ENCODE results near the gene GPRIN3.
"Not testable (repeated sequence)": the region's sequence is repeated elsewhere in the genome, so short reads cannot be mapped to it uniquely, and the experiment has no call there.

Gene GPRIN3

DNA sequence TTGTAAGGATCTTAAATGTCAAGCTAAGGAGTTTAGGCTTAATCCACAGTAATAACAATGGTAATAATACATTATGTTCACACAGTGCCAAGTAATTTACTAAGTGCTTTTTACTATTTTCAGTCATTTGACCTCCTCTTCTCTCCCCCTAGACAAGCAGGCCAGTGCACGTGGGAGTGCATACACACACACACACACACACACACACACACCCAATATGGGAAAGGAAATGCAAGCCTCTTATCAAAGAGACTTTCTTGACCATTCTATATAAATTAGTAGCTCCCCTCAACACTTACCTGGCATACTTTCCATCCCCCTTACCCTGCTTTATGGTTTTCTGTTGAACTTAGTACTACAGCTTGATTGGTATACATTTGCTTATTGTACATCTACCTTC is 3.8 kb upstream of the GPRIN3 start:
- no peak for DNase-seq

DNA sequence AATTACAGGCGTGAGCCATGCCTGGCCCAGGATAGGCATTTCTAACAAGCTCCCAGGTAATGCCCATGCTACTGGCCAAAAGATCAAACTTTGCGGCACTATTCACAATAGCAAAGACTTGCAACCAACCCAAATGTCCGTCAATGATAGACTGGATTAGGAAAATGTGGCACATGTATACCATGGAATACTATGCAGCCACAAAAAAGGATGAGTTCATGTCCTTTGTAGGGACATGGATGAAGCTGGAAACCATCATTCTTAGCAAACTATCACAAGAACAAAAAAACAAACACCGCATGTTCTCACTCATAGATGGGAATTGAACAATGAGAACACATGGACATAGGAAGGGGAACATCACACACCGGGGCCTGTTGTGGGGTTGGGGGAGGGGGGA is 1.6 kb upstream of the GPRIN3 start:
- DNase-seq: not testable (repeated sequence)

DNA sequence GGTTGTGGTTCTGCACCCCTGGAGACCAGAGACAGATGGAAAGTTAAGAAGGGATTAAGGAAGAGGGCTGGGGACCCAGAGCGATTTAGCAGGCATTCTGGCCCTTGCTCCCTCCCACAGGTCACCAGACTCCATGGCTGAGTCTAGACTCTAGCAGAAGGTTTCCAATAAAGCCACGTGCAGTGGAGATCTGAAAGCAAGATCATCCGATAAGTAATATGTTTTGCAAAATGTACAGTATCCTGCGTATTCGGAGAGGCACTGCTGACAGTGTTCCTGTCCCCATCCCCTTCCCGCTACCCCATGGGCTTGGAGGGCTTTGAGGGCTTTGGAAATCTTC is 531 bp upstream of the GPRIN3 start:
- no peak for DNase-seq

DNA sequence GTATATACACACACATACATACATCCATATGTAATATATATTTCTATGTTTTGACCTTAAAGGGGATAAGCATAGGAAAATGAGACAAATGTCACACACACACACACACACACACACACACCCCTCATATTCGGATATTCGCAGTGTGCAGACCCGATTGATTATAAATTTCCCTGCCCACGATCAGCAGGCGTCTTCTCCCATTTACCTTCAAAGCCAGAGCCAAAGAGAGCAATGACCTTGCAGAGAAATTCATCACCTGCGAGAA is 488 bp downstream of the GPRIN3 start:
- DNase-seq: no peak

DNA sequence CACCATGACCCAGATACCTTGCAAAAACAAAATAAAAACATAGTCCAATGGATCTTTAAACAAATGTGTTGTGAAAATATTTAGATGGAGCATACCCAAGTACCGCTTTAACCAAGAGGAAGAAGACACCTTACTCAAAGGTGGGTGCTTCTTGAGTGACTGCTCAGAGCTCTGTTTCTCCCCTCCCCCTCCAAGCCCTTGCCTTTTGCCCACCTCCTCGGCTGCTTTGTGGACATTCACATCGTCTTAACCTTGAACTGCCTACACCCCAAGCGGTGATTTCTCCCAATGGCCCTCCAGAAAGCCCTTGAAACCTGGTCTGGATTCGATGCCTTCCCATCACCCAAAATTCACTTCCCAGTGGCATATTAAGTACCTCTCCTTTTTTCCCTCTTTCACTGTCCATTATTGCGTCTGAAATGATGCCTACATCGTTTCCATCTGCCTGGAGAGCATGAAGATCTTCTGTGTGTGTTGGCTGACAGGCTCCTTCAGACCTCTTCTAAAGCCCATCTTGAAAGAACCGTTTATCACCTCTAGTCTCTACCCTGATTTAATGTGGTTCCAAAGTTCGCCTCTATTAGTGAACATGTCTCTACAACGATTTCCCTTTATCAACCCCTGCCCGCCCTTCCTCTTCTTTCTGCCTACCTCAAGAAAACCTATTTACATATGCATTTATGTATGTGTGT is 968 bp downstream of the GPRIN3 start:
- DNase-seq: no peak

DNA sequence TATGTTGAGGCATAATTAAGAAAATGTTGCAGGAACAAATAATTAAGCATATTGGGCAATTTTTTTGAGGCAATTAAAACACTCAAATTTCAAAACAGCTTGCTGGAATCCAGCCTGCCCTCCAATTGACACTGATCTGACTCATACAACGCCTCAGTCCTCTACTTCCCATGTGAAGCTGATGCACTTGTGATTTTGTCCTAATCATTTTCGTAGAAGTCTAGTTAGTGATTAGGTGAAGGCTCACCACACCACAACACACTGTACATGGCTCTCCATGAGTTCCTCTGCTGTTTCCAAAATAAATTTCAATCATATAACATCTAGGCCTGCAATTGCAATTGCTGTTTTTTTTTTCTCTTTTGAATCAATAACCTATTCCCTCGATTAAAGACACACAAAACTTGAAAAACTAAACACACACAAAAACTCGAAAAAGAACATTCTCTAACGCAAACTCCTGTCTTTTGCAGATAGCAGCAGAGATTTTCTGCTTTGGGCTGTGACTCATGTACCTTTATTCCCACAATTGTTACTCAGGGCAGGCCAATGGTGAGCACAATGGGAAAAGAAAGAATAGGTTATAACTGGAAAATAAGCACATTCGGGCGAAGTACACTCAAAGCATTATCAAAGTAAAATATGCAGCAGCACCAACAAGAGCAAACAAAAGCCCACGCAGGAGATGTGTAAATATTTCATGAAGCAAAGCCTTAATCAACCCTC is 1.7 kb downstream of the GPRIN3 start:
- no peak for DNase-seq

DNA sequence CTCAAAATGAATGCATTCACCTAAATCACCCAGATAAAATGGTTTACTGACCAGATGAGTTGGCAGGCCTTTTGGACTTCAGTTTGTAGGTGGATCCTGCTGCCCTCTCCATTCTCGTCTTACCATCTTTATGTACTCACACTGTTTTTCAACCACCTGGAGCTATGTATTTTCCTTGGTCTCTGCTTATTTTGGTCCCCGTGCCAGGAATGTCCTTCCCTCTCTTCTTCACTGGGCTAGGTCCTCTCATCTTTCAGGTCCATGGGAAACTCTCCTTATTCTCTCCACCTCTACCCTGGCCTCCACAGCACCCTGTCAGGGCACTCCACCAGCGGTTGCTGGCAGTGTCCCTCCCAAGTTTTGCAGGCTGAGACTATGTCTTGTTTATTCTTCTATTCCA is 2.6 kb downstream of the GPRIN3 start:
- DNase-seq: no peak

DNA sequence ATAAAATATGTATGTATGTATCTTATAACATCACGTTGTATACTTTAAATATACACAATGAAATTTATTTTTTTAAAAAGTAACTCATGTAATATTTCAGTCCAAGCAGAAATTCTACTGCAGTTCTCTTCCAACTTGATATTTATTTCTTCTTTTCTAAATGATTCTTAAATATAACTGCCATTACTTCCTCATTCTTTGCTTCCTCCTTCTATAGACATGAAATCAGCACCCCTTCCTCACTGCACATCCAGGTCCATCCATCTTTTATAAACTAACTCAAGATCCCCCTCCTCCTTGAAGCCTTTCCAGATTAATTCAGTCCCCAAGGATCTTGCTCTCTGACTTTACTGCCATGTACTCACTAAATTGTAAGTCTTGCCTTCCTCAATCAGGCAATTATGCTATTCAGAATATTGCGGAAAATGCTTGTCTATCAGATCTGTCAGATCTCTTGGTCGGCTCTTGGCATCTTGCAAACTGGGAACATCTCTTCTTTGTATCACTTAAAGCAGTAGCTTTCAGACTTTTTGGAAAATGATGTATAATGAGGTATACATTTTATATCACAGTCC is 3.7 kb downstream of the GPRIN3 start:
- DNase-seq: no peak

DNA sequence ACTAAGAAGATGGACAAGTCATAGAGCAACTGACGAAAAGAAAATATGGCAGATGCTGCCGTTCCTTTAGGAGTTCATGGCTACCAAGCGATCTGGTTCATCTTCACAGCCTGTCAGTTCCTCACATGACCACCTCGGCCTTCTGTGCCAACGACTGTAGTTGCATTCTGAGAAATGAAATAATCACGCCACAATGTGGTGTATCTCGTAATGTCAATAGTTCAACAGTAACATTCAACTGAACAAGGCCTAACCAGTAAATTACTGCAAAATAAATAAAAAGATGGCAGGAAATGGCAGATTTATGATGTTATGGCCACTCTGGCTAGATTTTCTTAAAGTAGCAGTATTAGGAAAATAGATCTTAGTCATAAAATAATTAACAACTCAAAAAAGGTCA is 4.4 kb downstream of the GPRIN3 start:
- DNase-seq: no peak

DNA sequence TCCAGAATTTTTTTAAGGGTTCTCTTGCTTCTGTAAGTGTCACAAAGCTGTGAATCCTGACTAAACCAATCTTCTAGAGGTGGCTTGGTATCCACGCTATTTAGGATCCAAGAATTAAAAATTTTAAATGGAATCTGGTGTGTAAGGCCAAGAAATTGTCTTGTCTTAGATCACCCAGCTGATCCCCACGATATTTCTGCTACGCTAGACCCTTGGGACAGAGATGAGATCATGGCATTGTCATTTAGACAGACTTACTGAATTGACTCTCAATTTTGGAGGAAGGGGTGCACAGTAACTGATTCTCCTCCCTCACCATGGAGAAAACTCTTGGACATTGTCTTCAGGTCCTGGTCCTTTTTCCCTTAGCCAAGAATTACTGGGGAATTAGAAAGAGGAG is 5.7 kb downstream of the GPRIN3 start:
- DNase-seq: no peak

DNA sequence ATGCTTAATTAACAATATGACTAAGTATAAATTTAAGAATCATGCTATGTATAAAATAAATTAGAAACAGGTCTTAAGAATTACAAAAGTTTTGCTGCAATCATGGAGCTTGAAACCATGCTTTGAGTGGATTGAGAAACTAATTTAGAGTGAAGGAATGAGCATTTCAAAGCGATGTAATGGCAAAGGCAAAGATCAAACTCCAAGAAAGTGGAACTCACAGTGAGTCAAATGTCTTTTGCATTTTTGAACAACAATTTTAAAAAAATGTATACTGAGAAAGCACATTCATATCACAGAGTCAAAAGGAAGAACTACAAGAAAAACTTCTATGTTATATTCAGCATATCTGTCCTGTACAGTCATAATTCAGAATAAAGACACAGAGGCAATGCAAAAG is 6.6 kb downstream of the GPRIN3 start:
- no peak for DNase-seq

DNA sequence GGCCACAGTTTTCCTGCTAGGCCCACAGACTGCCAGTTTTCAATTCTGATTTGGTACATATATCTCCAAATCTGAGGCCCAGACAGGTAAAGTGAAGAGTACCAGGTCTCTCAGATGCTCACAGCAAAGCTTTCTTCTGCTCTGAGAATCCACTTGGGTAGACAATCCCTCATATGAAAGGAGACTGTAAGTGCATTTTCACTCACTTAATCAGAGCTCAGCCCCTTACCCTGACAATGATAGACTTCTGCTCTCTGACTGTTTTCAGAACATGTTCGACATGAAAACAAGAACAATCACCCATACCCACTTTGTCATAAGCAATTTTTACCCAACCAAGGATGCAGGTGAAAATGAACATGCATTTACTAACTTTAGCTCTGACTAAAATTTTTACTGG is 7.1 kb downstream of the GPRIN3 start:
- DNase-seq: no peak

DNA sequence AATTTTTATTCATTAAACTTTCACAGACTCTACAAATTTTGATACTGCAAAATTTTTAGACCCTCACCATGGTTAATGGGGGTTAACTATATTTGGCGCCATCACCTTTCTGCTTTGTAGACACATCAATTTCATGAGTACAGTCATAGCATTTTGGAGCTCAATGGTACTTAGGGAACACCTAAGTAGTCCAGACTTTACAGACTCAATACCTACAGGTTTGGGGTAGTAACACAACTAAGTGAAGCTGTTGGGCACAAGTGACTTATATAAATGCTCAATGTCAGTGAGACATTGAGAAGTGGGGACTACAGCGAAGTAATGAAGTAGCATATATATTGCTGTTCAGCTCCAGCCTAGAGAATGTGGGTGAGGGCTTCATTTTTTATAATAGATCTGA is 7.5 kb downstream of the GPRIN3 start:
- no peak for DNase-seq

DNA sequence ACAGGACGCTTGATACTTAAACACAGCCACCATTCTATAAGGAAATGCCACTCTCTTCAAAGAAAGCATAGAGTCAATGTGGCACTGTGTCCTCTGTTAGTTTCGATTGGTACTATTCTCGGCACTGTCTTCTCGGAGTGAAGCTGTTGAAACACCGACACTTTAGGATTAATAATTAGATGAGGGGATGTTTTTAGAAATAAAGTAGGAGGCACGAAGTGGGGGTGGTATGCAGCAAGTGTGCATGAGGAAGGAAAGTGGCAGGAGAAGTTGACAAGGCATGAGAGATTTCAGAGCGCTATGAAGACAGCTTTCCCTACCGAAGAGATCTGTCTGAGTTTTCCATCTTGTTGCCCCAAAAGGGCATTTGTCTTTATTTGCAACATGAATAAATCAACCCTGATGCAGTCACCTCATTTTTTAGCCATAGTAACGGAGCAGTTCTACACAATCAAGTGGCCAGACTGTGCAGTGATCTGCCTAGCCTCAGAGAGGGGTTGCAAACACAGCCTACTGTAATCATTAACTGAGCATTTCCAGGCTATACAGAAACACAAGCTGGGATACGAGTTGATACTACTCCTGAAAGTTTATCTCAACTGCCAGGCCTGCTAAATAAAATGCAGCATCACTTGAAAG is 8.3 kb downstream of the GPRIN3 start:
- DNase-seq: no peak

DNA sequence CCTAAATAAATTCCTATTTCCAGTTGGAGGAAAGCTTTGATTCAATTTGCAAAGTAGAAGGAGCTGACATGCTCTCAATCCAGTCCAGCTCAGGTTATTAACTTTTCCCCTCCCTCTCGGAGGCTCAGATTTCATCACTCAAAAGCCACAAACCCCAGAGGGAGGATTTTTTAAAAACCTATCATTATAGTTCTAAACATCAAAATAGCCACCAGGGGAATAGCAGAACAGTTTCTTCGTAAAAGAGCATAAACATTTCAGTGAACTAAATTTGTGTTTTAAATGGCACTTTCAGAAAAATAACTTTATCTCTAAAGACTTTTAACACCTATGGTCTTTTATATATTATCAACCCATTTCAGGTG is 8.8 kb downstream of the GPRIN3 start:
- DNase-seq: peak; percentile 52

DNA sequence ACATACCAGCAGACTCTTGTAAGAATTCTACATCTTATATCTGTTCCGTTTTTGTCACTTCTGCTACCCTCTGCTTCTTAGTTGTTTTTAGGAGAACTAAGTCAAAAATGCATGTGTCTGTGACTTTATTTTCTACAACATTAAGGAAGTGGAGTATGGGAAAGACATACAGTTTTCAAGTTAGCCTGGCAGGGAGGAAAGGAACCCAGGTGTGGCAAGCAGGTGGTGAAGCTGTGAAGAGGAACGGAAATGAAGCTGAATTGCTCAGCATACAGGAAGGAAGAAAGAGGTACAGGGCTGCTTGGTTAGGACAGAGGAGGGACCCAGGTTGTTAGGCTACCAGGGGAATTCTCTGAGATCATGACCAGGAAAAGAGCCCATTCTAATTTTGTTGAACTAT is 9.4 kb downstream of the GPRIN3 start:
- DNase-seq: no peak

DNA sequence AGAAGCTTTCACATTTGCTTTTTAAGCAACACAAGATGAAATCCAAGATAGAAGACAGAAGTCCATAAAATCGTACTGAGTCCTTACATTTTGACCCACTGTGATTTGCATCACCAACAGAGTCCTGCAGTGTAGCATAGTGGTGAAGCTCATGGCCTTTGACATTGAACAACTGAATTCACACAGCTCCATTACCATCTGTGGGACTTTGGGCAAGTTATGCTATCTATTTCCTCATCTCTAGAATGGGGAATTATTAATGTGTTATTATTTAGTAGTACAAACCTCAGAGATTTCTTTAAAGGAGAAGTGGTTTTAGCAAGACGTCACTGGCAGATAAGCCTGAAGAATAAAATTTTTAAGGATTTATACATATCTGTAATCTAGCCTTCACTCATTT is 10.7 kb downstream of the GPRIN3 start:
- DNase-seq: no peak

DNA sequence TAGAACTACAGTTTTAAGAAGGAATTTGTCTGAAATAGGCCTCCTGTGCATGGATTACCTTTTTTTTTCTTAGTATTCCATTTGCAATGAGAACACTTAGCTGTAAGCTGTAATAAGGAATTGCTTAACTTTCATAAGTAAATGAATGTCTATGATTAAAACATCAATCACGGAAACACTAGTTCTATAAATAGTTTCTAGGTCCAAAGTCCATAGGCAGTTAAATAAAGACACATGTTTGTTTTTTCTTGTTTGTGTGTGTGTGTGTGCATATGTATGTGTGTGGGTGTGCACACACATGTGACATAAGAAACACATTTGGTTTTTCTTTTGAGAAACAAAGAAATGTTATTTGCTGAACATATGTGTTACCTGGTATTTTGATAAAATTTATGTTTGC is 11.2 kb downstream of the GPRIN3 start:
- no peak for DNase-seq

DNA sequence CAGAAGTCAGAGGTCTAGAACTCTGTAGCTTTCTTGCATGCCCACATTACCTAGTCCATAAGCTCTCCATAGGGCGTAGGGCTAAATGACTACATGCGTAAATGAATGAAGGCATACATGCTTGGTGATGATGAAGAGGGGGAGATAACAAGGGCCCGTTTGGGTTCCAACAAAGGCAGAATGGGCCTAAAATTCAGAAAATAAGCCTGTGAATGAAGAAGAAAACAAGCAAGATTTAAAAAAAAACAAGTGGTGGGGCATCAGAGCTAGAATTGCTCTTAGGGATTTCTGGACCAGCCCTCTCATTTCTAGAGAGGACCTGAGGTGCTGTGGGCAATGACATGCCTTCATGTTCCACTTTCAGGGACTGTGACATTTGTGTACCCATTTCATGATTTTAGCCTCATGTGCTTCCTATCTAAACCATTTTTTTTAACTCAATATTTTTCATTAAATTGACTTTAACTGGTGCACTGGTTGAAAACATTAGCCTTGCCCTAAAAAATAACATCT is 12.1 kb downstream of the GPRIN3 start:
- no peak for DNase-seq

DNA sequence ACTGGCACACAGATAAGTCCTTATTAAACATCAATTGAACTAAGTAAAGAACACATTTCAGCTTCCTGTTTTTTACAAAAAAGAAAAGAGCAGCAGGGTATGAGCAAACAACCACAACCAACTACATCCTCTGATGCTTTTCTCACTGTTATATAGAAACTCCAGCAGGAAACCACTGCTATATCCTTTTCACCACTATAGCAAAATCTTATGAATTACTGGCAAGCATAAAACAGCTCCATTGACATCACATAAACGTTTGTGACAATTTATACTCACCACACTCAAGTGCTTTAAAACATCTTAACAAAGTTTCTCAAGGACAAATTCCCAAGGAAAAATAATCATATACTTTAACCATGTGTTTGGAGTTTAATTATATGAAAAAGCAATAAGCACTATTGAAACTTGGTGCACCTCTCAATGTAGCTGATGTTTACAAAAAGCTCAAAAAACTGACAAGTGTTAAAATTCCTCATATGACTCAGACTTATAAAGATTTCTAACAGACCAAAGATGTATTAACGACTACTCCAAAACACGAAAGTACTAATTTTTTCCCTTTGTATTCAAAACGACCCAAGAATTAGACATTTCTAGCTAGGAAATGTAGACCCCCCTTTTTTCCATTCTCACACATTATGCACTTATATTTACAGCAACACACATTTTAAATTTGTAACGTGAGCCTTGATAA is 12.9 kb downstream of the GPRIN3 start:
- DNase-seq: no peak

DNA sequence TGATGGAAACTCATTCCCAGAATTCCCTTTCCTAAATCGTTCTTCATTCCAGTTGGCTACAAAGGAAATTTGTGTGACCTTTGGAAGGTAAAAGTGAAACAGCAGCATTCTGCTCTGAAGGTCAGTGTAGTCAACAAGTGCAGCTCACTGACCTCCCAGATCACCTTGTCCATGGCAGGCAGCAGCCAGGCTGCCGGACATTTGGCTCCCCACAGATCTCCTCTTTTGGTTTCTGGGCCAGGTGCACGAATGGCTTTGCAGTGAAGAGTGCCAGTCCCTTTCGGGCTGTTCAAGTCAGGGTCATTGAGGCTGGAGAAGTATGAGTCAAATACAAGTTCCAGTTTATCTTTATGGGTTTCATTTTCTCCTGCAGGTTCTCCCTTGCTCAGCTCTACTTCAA is 14.3 kb downstream of the GPRIN3 start:
- DNase-seq: no peak

DNA sequence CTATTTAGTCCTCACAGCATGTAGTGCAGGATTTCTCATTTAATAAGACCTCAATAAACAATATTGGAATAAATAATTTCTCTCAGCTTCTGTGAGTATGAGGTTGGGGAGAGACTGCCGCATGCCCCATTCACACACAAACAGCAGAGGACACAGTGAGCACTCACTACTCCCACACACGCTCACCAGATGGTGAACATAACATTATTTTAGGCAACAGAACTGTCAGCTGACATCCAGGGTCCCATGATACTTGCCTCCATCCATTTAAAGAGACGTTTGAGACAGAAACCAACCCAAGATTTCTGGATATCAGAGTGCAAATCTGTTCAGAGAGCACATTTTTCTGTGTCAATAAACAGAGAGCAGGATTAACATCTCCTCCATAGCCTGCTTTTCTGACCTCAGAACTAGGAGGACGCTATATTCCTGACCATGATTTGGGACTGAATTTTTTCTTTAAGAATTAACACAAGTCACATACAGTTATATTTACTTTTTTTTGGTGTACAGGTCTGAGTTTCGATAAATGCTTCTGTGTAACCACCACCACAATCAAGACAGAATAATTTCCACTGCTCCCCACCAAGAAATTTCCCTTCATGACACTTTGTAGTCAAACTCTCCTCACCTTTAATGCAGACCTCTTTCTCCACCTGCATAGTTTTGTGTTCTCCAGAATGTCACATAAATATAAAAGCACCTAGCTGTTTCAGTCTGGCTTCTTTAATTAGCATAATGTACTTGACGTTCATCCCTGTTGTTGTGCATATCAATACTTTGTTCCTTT is 16.7 kb downstream of the GPRIN3 start:
- DNase-seq: no peak

DNA sequence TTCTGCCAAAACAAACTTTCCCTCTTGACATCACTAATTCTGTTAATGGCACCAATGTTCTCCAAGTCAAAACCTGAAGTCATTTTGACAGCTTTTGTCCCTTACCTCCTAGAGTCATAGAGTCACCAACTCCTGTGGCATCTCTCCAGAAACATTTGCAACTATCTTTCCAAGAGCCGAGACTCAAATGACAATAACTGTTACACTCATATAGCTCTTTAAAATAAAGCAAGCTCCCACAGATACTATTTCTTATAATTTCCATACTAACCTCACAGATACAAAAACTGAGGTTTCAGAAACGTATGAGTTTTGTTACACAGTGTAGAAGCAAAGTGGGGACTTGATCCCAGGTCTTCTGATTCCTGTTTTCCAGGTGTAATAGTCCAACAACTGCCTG is 18.3 kb downstream of the GPRIN3 start:
- no peak for DNase-seq

All from NCI-H2107 (cell line).